T-helper 2 cell (primary cell): ENCODE results near the gene SYT13.

Source experiments
- DNase-seq, 5 experiments: peaks; one replicate each; pipeline versions ENCODE4 v3.0.0 to v3.0.0-alpha.2; 2012 to 2022

SYT13 gene

GRCh38 chr11:45305874-45306623 lies 19.9 kb upstream of the SYT13 start:
- DNase-seq = no peak

- no peak for DNase-seq
Observed at GRCh38 chr11:45304992-45305335, 18.8 kb upstream of the SYT13 start.

- DNase-seq = no peak
Observed at GRCh38 chr11:45304111-45304991, 18.2 kb upstream of the SYT13 start.

GRCh38 chr11:45303316-45303715 lies 17.2 kb upstream of the SYT13 start:
- no peak for DNase-seq

- no peak for DNase-seq
Observed at GRCh38 chr11:45301537-45302246, 15.6 kb upstream of the SYT13 start.

GRCh38 chr11:45300715-45301114 lies 14.6 kb upstream of the SYT13 start:
- no peak for DNase-seq

GRCh38 chr11:45298718-45299117 lies 12.6 kb upstream of the SYT13 start:
- no peak for DNase-seq

- no peak for DNase-seq
Observed at GRCh38 chr11:45296075-45296474, 9.9 kb upstream of the SYT13 start.

- DNase-seq = no peak
Observed at GRCh38 chr11:45294499-45294898, 8.4 kb upstream of the SYT13 start.

- DNase-seq = peak in 4 of 5 experiments; percentile 35 to 65 (median 40)
Observed at GRCh38 chr11:45293566-45294192, 7.5 kb upstream of the SYT13 start.

- no peak for DNase-seq
Observed at GRCh38 chr11:45290586-45290985, 4.4 kb upstream of the SYT13 start.

- no peak for DNase-seq
Observed at GRCh38 chr11:45289369-45289768, 3.2 kb upstream of the SYT13 start.

- DNase-seq = no peak
Observed at GRCh38 chr11:45288339-45288738, 2.2 kb upstream of the SYT13 start.

- DNase-seq = no peak
Observed at GRCh38 chr11:45287316-45287903, 1.3 kb upstream of the SYT13 start.

- DNase-seq = no peak
Observed at GRCh38 chr11:45285250-45285828, 802 bp downstream of the SYT13 start.

- no peak for DNase-seq
Observed at GRCh38 chr11:45282081-45282480, 4.1 kb downstream of the SYT13 start.

- peak in 1 of 5 experiments; percentile 9 for DNase-seq
Observed at GRCh38 chr11:45280449-45280848, 5.7 kb downstream of the SYT13 start.

GRCh38 chr11:45279645-45280044 lies 6.5 kb downstream of the SYT13 start:
- DNase-seq = no peak

- DNase-seq = no peak
Observed at GRCh38 chr11:45278714-45279113, 7.4 kb downstream of the SYT13 start.

GRCh38 chr11:45275828-45276227 lies 10.3 kb downstream of the SYT13 start:
- DNase-seq = no peak

GRCh38 chr11:45274206-45274605 lies 11.9 kb downstream of the SYT13 start:
- DNase-seq = no peak

GRCh38 chr11:45273509-45273908 lies 12.6 kb downstream of the SYT13 start:
- DNase-seq = no peak
